ENCODE data around the gene DCAKD.
A peak's percentile ranks its signal among the peaks of the same experiment; 100 is the strongest.
"Not testable (repeated sequence)": the region's sequence is repeated elsewhere in the genome, so short reads cannot be mapped to it uniquely, and the experiment has no call there.

DCAKD gene

GRCh38 chr17:45063198-45063597 lies 11.8 kb upstream of the DCAKD start:
- no peak for DNase-seq

GRCh38 chr17:45061606-45062205 lies 10.3 kb upstream of the DCAKD start:
- no peak for DNase-seq

- DNase-seq = peak; percentile 87
Measured at GRCh38 chr17:45060797-45061605, 9.6 kb upstream of the DCAKD start, which contains the start of gene NMT1. NMT1 (plus strand) TSS chr17:45061317; CDS start chr17:45061330, 13 bp downstream.

GRCh38 chr17:45060382-45060796 lies 9.0 kb upstream of the DCAKD start:
- DNase-seq = no peak

GRCh38 chr17:45052052-45052772 lies 780 bp upstream of the DCAKD start:
- DNase-seq = peak; percentile 29

GRCh38 chr17:45051720-45052051 lies 254 bp upstream of the DCAKD start:
- not testable (repeated sequence) for DNase-seq

- DNase-seq = peak; percentile 6
Measured at GRCh38 chr17:45050481-45051059, 862 bp downstream of the DCAKD start.

- no peak for DNase-seq
Measured at GRCh38 chr17:45048795-45049563, 2.5 kb downstream of the DCAKD start.

- DNase-seq = no peak
Measured at GRCh38 chr17:45046537-45047125, 4.8 kb downstream of the DCAKD start.

GRCh38 chr17:45043813-45044540 lies 7.5 kb downstream of the DCAKD start:
- no peak for DNase-seq

GRCh38 chr17:45042346-45043120 lies 8.9 kb downstream of the DCAKD start:
- no peak for DNase-seq

- DNase-seq = no peak
Measured at GRCh38 chr17:45040459-45040858, 11.0 kb downstream of the DCAKD start.

GRCh38 chr17:45038728-45039634 lies 12.5 kb downstream of the DCAKD start:
- no peak for DNase-seq

GRCh38 chr17:45036691-45037090 lies 14.7 kb downstream of the DCAKD start:
- no peak for DNase-seq

GRCh38 chr17:45035848-45036247 lies 15.6 kb downstream of the DCAKD start:
- no peak for DNase-seq

GRCh38 chr17:45034599-45034998 lies 16.8 kb downstream of the DCAKD start:
- DNase-seq = no peak

GRCh38 chr17:45032174-45032541 lies 19.3 kb downstream of the DCAKD start:
- DNase-seq = no peak

- DNase-seq = no peak
Measured at GRCh38 chr17:45031231-45032173, 19.9 kb downstream of the DCAKD start.
